Liver (tissue), 9 donors: Measurements from ENCODE around the gene GASK1B. TPM values are rescaled to one million over a fixed set of nuclear protein-coding genes. Genes with fewer than 3 reads are reported as not detected.

Experiments used
- DNase-seq: peaks from one replicate; pipeline ENCODE4 v3.0.0-alpha.2; 2017; ENCODE audit warnings: low spot score
- H3K27ac ChIP-seq, 2 donors: one replicate each; pipeline ENCODE4 v1.7.0; 2013; ENCODE audit warnings: inconsistent platforms in 2 of 2, low read length in 2 of 2, control low read depth in 1 of 2, low read depth in 1 of 2, mild to moderate bottlenecking in 1 of 2
- H3K27me3 ChIP-seq, 4 donors: one replicate each; pipeline versions ENCODE4 v1.6.1 to v1.7.0; 2013; ENCODE audit warnings: low read length in 3 of 4, inconsistent platforms in 1 of 4, mild to moderate bottlenecking in 1 of 4, moderate library complexity in 1 of 4; ENCODE audit not compliant: control insufficient read depth in 4 of 4, insufficient read depth in 4 of 4
- H3K36me3 ChIP-seq, 4 donors: one replicate each; pipeline versions ENCODE4 v1.6.1 to v1.7.0; 2013; ENCODE audit warnings: low read length in 3 of 4, mild to moderate bottlenecking in 3 of 4, low read depth in 1 of 4, moderate library complexity in 1 of 4; ENCODE audit not compliant: control insufficient read depth in 4 of 4, insufficient read depth in 3 of 4
- H3K4me1 ChIP-seq, 4 donors: one replicate each; pipeline versions ENCODE4 v1.6.1 to v1.7.0; 2013; ENCODE audit warnings: low read length in 3 of 4, mild to moderate bottlenecking in 3 of 4, moderate library complexity in 1 of 4; ENCODE audit not compliant: control insufficient read depth in 4 of 4, insufficient read depth in 4 of 4
- H3K4me3 ChIP-seq, 3 donors: one replicate each; pipeline versions ENCODE4 v1.6.1 to v1.7.0; 2013; ENCODE audit warnings: low read length in 3 of 3, control low read depth in 1 of 3, low read depth in 1 of 3, mild to moderate bottlenecking in 1 of 3
- H3K9ac ChIP-seq, 2 donors: one replicate each; pipeline ENCODE4 v1.7.0; 2013; ENCODE audit warnings: low read length in 2 of 2, mild to moderate bottlenecking in 2 of 2, moderate library complexity in 2 of 2, control low read depth in 1 of 2, low read depth in 1 of 2
- H3K9me3 ChIP-seq, 4 donors: one replicate each; pipeline versions ENCODE4 v1.6.1 to v1.7.0; 2013; ENCODE audit warnings: low read length in 3 of 4; ENCODE audit not compliant: control insufficient read depth in 4 of 4
- ATF3 ChIP-seq: IDR thresholded peaks from 2 replicates; pipeline ENCODE4 v1.6.1; 2016; ENCODE audit warnings: antibody characterized with exemption
- CTCF ChIP-seq: fragments of 150-350 bp; IDR thresholded peaks from 2 replicates; pipeline ENCODE4 v1.5.1; 2017; ENCODE audit warnings: improper control_type of control experiment, low read depth, low read length; ENCODE audit not compliant: missing input control
- FOXA1 ChIP-seq: IDR thresholded peaks from 2 replicates; pipeline ENCODE4 v1.6.1; 2016; ENCODE audit warnings: antibody characterized with exemption
- FOXA2 ChIP-seq: IDR thresholded peaks from 2 replicates; pipeline ENCODE4 v1.6.1; 2016; ENCODE audit warnings: antibody characterized with exemption
- GABPA ChIP-seq, 2 donors: IDR thresholded peaks in 1 of 2; conservative IDR thresholded peaks in 1 of 2; 2 replicates each; pipeline ENCODE4 v1.6.1; 2016; ENCODE audit warnings: antibody characterized with exemption in 2 of 2, mild to moderate bottlenecking in 1 of 2, moderate library complexity in 1 of 2
- HNF4A ChIP-seq, 2 donors: conservative IDR thresholded peaks; 2 replicates each; pipeline ENCODE4 v1.6.1; 2016; ENCODE audit warnings: antibody characterized with exemption in 2 of 2, mild to moderate bottlenecking in 2 of 2
- HNF4G ChIP-seq: IDR thresholded peaks from 2 replicates; pipeline ENCODE4 v1.6.1; 2016; ENCODE audit warnings: antibody characterized with exemption
- JUND ChIP-seq, 2 donors: IDR thresholded peaks; 2 replicates each; pipeline ENCODE4 v1.6.1; 2016; ENCODE audit warnings: antibody characterized with exemption in 2 of 2
- MAX ChIP-seq: IDR thresholded peaks from 2 replicates; pipeline ENCODE4 v1.6.1; 2016; ENCODE audit warnings: antibody characterized with exemption
- NR2F2 ChIP-seq: IDR thresholded peaks from 2 replicates; pipeline ENCODE4 v1.6.1; 2016; ENCODE audit warnings: antibody characterized with exemption
- RAD21 ChIP-seq, 2 donors: IDR thresholded peaks; 2 replicates each; pipeline ENCODE4 v1.6.1; 2016; ENCODE audit warnings: antibody characterized with exemption in 2 of 2, mild to moderate bottlenecking in 2 of 2
- REST ChIP-seq: IDR thresholded peaks from 2 replicates; pipeline ENCODE4 v1.6.1; 2016; ENCODE audit warnings: antibody characterized with exemption, mild to moderate bottlenecking
- RXRA ChIP-seq, 2 donors: IDR thresholded peaks; 2 replicates each; pipeline ENCODE4 v1.6.1; 2017 to 2018; ENCODE audit warnings: antibody characterized with exemption in 2 of 2, mild to moderate bottlenecking in 1 of 2
- SP1 ChIP-seq: IDR thresholded peaks from 2 replicates; pipeline ENCODE4 v1.6.1; 2018; ENCODE audit warnings: antibody characterized with exemption, mild to moderate bottlenecking
- TAF1 ChIP-seq: conservative IDR thresholded peaks from 2 replicates; pipeline ENCODE4 v1.6.1; 2016; ENCODE audit warnings: antibody characterized with exemption, mild to moderate bottlenecking
- YY1 ChIP-seq: IDR thresholded peaks from 2 replicates; pipeline ENCODE4 v1.6.1; 2016; ENCODE audit warnings: antibody characterized with exemption, mild to moderate bottlenecking
- ZBTB33 ChIP-seq: IDR thresholded peaks from 2 replicates; pipeline ENCODE4 v1.6.1; 2016; ENCODE audit warnings: antibody characterized with exemption
- WGBS: extraction: QIAGEN DNeasy Blood & Tissue Kit; methylation state at CpG from one replicate; pipeline ENCODE4 v1.1.7; 2013; 5-methylcytosine and 5-hydroxymethylcytosine counted together
- polyA plus RNA-seq, 2 donors: library from polyadenylated mRNA; stranded (reverse) in 1 of 2; unstranded in 1 of 2; fragments of 200-250 nt in 1 of 2; fragments of >200 nt in 1 of 2; fragmentation: Nextera tagmentation in 1 of 2; extraction: Ambion mirVana in 1 of 2; gene quantifications; one replicate each; pipeline versions ENCODE4 v1.2.1 to v1.2.3, GENCODE V29; 2013 to 2015
- total RNA-seq, 2 donors: library from RNA; depleted of rRNA; stranded (reverse); fragments of >200 nt; gene quantifications; one replicate each; pipeline ENCODE4 v1.2.3, GENCODE V29; 2014
- donor health status: healthy.
- donor health status: healthy.
- donor health status: healthy.
- donor health status: healthy.
- donor health status: healthy.

GASK1B gene
- total and polyA plus RNA-seq, 4 donors, result 1.3 to 8.2 (median 4.4) TPM

- Histone ChIP-seq H3K27me3 (peaks cover 0 to 3% (median 0%) of the 10 kb centered on the region in 4 donors), H3K4me1 (no peaks in the 10 kb centered on the region), H3K27ac (no peak overlapping the region), H3K9me3 (peaks cover 0 to 3% (median 0%) of the 10 kb centered on the region in 4 donors), H3K4me3 (no peak overlapping the region), H3K36me3 (no peaks in the 10 kb centered on the region), H3K9ac (no peak overlapping the region)
- TF ChIP-seq HNF4G, result no peak
- no peak for TF ChIP-seq SP1
- TF ChIP-seq GABPA (IDR thresholded peaks at IDR 0.05 in 1 of 2, conservative IDR thresholded peaks at IDR 0.05 in 1 of 2), result no peak
- no peak for TF ChIP-seq TAF1
- TF ChIP-seq MAX, result no peak
- TF ChIP-seq NR2F2, result no peak
- no peak for TF ChIP-seq JUND (IDR thresholded peaks at IDR 0.05)
- no peak for TF ChIP-seq FOXA1
- TF ChIP-seq RAD21 (IDR thresholded peaks at IDR 0.05), result no peak
- no peak for TF ChIP-seq REST
- no peak for TF ChIP-seq RXRA (IDR thresholded peaks at IDR 0.05)
- no peak for TF ChIP-seq HNF4A (conservative IDR thresholded peaks at IDR 0.05)
- no peak for TF ChIP-seq CTCF
- TF ChIP-seq YY1, result no peak
- no peak for TF ChIP-seq FOXA2
- no peak for TF ChIP-seq ZBTB33
- no peak for DNase-seq
- 75% methylated on average over 3 of the region's 3 CpGs for WGBS
These were observed 6.6 kb upstream of the GASK1B start for GRCh38 chr4:158179465-158179864.

- Histone ChIP-seq H3K27ac (no peak overlapping the region), H3K4me3 (no peak overlapping the region), H3K36me3 (no peaks in the 10 kb centered on the region), H3K4me1 (peaks cover 0 to 9% (median 5%) of the 10 kb centered on the region in 4 donors), H3K9me3 (no peaks in the 10 kb centered on the region), H3K9ac (no peak overlapping the region), H3K27me3 (no peaks in the 10 kb centered on the region)
- DNase-seq, result no peak
- TF ChIP-seq ATF3 (no peak), ZBTB33 (no peak)
These were observed 4.0 kb upstream of the GASK1B start for GRCh38 chr4:158176776-158177175.
